ENCODE results near the gene SUGT1.
"Not testable (repeated sequence)": the region's sequence is repeated elsewhere in the genome, so short reads cannot be mapped to it uniquely, and the experiment has no call there.

SUGT1 gene

DNA sequence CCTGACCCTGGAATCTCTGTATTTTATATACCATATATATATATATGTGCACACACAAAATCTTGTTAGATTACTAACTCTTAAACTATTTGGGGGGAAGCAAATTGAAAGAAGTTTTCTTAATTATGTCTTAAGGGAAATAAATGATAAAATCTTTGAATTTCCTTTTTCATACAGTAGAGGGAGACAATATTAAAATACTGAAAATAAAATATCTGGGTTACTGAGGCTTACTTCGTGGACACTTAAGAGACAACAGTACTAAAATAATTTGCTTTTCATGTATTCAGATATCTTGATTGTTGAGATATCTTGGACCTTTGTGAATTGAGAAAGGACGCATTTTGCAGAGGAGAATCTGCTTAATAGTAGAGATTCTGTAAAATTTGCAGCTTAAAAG lies 17.0 kb downstream of the SUGT1 start:
- DNase-seq (ENCODE audit: low spot score): no peak

DNA sequence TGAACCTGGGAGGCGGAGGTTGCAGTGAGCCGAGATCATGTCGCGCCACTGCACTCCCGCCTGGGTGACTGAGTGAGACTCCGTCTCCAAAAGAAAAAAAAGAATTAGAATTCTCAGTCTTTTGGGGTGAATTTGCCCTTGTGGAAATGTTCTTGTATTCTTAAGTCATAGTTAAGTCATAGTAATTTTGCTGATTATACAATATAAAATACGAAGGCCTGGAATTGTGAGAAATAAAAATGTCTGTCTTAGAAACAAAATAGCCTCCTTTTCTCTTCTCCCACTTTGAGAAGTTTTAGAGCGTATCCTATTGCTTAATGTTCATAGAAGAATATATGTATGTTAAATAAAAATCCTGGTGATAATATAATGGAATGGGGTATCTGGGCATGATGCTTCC lies 18.1 kb downstream of the SUGT1 start:
- DNase-seq (ENCODE audit: low spot score): no peak

GRCh38 chr13:52673465-52673864 lies 20.8 kb downstream of the SUGT1 start:
- no peak for DNase-seq (ENCODE audit: low spot score)

GRCh38 chr13:52677823-52678222 lies 25.2 kb downstream of the SUGT1 start:
- no peak for DNase-seq (ENCODE audit: low spot score)

DNA sequence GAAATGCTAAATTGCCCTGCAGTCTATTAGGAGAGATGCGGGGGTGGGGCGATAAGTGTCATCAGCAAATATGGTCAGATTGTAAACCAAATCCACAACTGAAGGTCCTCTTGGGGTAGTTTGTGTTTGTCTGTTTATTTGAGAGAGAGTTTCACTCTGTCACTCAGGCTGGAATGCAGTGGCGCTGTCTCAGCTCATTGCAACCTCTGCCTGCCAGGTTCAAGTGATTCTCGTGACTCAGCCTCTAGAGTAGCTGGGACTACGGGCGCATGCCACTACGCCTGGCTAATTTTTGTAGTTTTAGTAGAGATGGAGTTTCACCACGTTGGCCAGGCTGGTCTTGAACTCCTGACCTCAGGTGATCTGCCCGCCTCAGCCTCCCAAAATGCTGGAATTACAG lies 33.2 kb downstream of the SUGT1 start:
- DNase-seq (ENCODE audit: low spot score): not testable (repeated sequence)

DNA sequence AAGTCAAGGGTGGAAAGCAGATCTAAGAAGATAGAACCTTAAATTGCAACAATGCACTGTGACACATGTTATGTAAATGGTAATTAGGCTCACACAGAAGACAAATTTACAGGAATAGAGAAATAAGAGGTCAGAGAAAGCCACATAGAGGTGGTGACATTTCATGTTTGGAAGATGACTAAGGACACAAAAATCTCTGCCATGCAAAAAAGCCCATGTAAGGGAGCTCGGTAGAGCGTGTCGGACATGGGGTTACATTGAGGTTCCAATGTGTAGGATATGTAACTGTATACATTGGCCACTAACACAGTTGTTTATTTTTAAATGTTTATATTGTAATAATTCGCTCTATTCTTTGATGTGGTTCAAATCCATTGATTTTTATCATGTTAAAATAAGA lies 33.7 kb downstream of the SUGT1 start:
- no peak for DNase-seq (ENCODE audit: low spot score)

GRCh38 chr13:52695856-52696255 lies 43.2 kb downstream of the SUGT1 start:
- DNase-seq (ENCODE audit: low spot score): no peak

GRCh38 chr13:52696566-52696965 lies 43.9 kb downstream of the SUGT1 start:
- no peak for DNase-seq (ENCODE audit: low spot score)

DNA sequence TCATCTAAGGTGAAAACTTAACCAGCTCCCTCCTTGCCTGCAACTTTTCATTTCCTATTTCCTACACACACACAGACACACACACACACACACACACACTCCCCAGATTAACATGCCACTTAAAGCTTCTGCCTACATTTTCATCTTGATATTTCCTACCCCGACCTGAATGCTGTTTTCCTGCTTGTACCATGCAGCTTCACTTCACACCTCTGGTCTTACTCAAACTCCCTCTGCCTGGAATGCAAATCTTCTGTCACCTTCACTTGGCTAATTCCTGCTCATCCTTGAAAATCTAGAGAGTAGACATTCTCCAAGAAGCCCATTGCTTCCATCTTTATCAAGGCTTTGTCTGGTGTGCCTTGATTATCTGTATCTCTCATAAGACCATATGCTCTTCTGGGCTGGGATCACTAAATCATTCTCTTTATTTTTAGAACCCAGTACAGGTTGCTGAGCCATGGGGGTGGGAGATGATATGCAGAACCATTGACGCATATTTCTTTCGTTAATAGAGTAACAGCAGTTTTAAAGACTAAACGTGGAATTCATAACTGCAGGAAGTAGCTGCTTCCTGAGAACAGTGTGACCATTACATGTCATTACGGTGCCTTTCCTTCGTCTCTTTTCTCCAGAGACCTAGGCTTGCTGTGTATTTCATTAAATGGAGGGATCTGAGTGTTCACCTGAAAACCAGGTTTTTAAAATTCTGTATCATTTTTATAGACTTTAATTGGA lies 49.3 kb downstream of the SUGT1 start:
- no peak for DNase-seq (ENCODE audit: low spot score)

DNA sequence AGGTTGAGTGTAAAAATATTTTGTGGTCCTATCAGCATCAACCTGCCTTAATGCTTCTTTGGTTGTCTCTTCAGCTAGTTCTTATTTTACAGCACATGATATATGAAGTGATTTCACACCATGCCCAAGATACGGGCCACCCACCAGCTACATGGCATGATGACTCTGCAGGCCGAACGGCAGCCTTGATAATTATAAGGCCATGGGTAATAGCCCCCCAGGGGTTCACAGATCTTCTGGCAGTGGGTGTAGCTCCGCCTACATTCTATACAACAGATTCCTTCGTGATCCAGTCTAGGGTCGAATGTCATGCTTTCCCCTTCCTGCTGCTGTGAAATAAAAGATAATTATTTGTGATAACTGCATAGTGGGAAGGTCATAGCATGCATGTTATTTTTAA lies 50.8 kb downstream of the SUGT1 start:
- DNase-seq (ENCODE audit: low spot score): no peak

DNA sequence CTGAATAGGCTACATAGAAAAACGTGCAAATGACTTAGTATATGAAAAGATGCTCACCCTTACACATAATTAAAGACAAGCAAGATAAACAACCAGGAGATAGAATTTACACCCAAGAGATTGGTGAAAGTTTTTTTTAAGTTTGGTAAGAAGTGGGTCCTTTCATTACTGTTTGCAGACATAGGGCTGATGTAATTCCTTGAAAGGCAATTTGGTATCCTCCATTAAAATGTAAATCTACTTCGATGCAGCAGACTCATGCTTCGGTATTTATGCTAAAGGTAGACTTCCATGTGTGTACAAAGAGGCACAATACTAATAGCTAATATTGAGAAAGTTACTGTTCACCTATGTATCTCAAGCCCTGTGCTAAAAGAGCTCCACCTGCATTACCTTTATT lies 53.4 kb downstream of the SUGT1 start:
- DNase-seq (ENCODE audit: low spot score): no peak

DNA sequence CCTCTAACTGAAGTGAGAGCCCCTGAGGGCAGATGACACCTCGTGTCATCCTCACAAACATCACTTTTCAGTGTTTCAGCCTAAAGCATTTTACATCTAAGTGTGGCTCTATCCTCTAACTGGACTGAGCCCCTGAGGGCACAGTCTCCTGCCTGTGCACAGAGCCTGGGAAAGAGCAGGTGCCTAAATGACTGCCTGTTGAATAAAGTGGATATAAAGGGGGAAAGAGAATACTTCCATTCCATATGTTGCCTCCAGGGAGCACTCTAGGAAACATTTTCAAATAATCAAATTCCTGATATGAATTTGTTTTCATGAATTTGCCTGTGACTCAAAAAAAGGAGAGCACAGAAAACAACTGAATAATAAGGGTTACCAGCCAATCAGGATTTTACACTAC lies 54.7 kb downstream of the SUGT1 start:
- no peak for DNase-seq (ENCODE audit: low spot score)

- not testable (repeated sequence) for DNase-seq (ENCODE audit: low spot score)
Observed at GRCh38 chr13:52708266-52708665, 55.6 kb downstream of the SUGT1 start.

- DNase-seq (ENCODE audit: low spot score): no peak
Observed at GRCh38 chr13:52711286-52711685, 58.6 kb downstream of the SUGT1 start.

- DNase-seq (ENCODE audit: low spot score): no peak
Observed at GRCh38 chr13:52712385-52712784, 59.7 kb downstream of the SUGT1 start.

DNA sequence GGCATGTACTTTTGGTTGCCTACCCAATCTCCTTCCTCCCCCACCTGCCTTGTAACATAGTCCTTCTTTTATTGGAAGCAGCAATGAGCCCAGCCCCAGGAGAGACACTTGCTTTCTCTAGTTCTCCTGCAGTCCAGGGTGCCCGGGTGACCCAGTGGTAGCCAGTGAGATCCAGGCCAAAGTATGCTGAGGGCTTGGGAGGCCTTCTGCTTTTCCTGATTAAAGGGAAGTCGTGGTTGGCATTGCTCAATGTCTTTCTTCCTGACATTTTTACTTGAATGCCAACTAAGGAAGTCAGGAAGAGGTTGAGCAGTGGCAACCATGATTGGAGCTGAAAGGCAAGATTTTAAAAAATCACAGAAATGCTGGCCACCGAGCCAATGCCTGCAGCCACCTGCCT lies 61.3 kb downstream of the SUGT1 start:
- no peak for DNase-seq (ENCODE audit: low spot score)

- DNase-seq (ENCODE audit: low spot score): not testable (repeated sequence)
Observed at GRCh38 chr13:52720904-52721303, 68.3 kb downstream of the SUGT1 start.

- DNase-seq (ENCODE audit: low spot score): not testable (repeated sequence)
Observed at GRCh38 chr13:52721356-52721755, 68.7 kb downstream of the SUGT1 start.

DNA sequence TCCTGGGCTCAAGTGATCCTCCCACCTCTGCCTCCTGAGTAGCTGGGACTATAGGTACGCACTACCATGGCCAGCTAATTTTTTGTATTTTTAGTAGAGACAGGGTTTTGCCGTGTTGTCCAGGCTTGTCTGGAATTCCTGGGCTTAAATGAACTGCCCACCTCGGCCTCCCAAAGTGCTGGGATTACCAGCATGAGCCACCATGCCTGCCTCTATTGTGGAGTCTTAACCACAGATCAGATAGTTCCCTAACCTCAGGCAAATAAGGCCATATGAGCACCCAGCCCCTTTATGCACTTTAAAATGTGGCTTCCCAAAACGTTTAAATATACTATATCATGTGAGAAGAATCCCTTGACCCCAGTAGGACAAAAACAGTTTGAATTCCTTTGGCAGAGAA lies 70.5 kb downstream of the SUGT1 start:
- DNase-seq (ENCODE audit: low spot score): no peak

- no peak for DNase-seq (ENCODE audit: low spot score)
Observed at GRCh38 chr13:52725302-52725701, 72.7 kb downstream of the SUGT1 start.

- no peak for DNase-seq (ENCODE audit: low spot score)
Observed at GRCh38 chr13:52726258-52726657, 73.6 kb downstream of the SUGT1 start.

GRCh38 chr13:52734075-52734623 lies 81.5 kb downstream of the SUGT1 start:
- DNase-seq (ENCODE audit: low spot score): no peak

- no peak for DNase-seq (ENCODE audit: low spot score)
Observed at GRCh38 chr13:52736891-52737290, 84.3 kb downstream of the SUGT1 start.

DNA sequence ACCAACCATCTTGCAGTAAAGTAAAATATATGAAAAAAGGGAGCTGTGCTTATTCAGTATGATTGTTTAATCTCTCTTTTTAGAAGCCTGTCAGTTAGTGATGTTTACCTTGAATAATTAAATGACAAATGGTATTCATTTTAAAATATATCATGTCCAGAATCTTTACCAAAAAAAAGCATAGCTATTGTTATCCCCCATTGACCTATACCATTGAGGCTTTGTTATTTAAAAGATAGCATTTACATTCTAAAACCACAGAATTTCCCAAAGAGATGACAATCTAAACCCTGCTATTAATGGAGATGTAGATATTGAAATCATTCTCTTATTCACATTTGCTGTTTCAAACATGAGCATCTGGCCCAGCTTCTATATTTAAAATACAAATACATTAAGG lies 84.8 kb downstream of the SUGT1 start:
- DNase-seq (ENCODE audit: low spot score): no peak
